CD4-positive, alpha-beta T cell treated with Interleukin-2 at 100 ng/mL for 4 hours (primary cell): ENCODE results near the gene ELOVL5.
"Not testable (repeated sequence)": the region's sequence is repeated elsewhere in the genome, so short reads cannot be mapped to it uniquely, and the experiment has no call there.

Experiments used
- DNase-seq: peaks from one replicate; pipeline ENCODE4 v3.0.0-alpha.2; 2020; ENCODE audit warnings: low spot score

Gene ELOVL5

DNA sequence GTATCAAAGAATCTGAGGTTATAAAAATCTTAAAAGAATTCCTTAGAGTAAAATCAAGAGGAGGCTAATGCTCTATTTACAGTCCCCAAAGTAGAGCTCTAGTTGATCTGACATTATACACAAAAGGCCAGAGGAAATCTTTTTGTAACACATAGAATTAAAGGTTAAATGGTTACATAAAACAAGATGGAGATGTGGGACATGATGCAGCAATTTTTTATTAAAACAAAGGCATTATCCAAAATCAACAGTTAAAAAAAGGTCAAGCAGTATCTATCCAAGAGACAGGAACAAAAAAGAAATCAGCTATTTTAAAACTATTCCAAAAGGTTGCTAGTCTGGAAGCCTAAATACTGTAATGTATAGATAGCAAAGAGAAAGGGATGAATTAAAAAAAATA lies 20.4 kb downstream of the ELOVL5 start:
- no peak for DNase-seq

DNA sequence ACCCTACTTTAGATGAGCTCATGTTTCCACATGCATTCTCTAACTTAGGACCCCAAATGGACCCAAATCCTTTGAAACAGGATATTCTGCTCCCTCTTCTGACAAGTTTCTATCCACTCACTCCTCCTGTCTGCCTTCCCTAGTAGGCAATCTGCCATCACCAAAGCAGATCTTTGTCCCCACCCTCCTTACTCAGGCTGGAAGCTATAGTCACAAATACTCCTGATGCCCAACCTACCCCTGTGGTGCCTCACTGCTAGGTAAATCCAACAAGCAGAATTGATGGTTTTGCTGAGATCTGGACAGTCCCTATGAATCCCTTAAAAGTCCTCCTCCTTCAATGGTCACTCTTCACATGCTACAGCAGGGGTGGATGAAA lies 21.7 kb downstream of the ELOVL5 start:
- no peak for DNase-seq

DNA sequence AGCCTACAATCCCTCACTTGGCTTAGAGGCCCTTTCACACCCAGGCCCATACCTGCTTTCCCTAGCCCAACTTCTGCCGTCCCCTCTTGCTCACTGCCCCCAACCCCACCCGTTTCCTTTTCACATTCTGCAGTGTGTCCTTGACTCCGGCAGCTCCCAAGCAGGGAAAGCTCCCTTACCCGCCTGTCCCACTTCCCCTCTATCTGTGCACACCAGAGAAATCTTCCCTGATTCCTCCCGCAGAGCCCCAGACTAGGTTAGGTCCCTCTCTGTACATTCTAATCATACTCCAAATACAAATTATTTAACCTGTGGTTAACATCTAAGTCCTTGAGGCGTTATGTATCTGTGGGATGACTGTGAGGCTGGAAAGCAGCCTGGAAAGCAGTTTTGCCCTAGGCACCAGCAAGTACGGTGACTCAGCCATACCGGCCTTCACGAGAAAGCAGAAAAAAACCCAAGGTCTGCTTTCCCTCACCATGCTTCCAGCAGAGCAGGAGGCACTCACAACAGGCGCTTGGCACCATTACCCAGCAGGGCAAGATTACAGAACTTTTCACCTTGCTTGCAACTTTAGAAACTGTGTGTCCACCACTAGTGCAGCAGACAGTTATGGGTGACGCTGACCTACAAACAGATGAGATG lies 22.3 kb downstream of the ELOVL5 start:
- no peak for DNase-seq

DNA sequence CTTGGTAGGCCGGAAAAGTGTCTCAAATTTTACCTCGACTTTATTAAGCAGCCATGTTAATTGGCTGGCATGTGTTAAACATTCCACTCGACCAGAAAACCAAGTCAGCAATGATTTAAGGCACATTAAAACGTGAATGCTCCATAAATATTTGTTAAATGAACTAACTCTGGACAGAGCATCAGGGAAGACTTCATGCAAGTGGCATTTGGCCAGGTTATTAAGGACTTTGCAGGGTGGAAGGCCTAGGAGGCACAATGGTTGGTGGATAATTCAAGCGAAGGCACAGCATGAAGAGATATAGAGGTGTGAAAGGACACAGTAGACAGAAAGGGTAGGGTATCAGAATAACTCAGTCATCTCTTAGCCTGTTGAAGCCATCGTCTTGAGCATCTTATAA lies 23.0 kb downstream of the ELOVL5 start:
- DNase-seq, result no peak

DNA sequence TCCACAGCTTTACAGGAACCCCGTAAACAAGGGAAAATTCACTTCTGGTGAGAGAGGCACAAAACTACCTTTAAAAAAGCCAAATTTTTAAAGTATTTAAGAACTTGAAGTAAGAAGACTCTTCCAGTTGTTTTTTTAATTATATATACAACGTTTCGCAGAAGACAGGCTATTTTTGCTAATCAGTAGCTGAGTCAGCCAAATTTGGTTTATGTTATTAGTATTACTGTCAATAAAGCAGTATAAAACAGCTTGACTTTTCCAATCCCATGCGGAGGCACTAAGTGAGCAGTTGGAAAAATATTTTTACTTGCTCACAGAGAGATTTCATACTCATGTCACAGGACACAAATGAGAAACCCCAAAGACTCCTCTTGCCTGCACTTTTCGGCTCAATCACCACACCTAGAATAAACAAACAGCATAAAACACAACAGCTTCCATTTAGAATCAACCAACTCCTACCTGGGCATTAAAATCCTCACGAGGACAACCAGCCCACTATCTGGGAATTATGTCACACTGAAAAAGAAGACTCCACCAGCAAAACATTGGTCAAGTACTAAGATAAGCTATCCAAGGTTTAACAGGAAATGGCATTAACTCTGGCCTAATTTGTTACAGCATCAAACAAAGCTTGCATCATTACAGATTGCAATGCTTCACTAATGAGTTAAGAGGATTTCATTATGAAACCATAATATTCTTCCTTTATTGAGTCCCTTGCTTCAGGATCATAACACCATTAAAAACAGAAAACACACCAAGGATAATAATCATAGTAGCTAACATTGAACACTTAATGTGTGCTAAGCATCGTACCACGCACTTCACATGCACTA lies 26.3 kb downstream of the ELOVL5 start:
- no peak for DNase-seq

DNA sequence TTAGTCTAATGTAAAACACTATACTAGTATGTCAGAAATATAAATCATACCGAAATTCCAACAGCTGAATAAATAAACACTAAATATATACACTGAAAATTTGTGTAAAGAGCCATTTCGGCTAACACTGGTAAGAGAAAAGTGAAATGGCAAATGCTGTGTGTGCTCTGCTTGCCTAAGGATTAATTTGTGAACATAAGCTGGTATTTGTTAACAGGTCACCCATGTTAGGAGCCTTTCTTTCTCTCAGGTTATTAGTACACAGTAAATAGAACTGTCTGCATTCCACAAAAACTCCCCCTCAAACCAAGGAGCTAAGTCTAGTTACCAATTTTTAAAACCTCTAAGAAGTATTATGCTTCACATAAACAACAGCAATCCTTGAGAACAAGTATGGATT lies 27.0 kb downstream of the ELOVL5 start:
- no peak for DNase-seq

DNA sequence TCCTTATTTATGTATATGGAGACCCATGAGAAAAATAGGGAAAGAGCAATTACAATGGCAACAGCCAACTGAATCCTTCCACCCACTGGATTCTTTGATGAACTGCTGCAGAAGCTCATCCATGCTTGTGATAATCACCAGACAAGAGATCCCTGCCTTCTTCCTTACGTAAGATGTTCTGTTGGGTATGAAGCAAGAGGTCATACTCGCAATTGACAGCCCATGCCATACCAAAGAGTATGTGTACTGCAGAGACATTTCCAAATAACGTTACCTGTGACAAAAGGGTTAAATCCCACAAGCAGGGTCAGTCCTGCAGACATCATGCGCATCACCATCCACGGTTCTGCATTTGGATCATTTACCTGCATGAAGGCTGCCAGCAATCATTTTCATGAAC lies 27.8 kb downstream of the ELOVL5 start:
- DNase-seq, result no peak

DNA sequence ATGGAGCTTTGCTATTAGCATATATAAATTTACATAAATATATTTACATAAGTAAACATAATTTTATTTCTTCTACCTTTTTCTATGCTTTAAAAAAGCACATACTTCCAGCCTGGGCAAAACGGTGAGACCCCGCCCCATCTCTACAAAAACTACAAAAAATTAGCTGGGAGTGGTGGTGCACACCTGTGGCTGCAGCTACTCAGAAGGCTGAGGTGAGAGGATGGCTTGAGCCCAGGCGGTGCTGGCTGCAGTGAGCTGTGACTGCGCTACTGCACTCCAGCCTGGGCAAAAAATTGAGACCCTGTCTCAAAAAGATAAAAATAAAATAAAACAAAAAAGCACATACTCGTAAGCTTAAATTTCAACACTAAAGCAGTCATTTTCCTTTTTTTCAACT lies 30.3 kb downstream of the ELOVL5 start:
- DNase-seq, result no peak

DNA sequence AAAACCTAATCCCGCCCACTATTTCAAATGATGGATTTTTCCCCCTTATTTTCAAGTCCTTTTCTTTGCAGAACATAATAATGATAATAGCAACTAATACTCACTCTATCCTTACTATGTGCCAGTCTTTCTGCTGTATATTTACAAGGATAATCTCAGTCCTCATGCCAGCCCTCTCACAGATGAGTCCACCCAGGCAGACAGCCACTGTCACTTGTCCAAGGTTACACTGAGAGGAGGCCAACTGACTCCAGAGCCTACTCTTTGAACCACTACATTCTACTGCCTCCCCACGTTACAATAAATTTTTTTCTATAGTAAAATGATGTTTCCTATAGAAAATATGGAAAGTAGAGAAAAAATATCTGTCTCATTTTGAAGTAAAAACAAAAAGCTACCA lies 30.9 kb downstream of the ELOVL5 start:
- DNase-seq, result no peak

DNA sequence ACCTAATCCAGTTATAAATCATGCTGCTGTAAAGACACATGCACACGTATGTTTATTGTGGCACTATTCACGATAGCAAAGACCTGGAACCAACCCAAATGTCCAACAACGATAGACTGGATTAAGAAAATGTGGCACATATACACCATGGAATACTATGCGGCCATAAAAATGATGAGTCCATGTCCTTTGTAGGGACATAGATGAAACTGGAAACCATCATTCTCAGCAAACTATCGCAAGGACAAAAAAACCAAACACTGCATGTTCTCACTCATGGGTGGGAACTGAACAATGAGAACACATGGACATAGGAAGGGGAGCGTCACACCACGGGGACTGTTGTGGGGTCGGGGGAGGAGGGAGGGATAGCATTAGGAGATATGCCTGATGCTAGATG lies 31.5 kb downstream of the ELOVL5 start:
- not testable (repeated sequence) for DNase-seq

DNA sequence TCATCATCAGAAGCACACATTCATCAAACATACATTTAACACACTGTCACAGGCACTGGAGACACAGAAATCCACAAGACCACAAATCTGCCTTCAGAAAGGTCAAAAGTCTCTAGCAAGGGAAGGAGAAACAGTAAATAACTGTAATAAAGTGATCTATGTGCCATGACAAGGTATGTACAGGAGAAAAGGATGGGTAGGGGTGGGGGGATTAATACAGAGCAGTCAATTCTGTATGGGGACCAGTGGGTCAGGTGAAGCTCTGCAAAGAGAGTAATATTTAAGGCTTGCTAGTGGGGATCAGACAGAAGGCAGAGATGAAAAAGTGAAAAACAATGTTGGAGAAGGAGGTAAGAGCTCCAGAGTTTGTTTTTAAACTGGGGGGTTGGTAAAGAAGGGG lies 32.6 kb downstream of the ELOVL5 start:
- DNase-seq, result no peak

DNA sequence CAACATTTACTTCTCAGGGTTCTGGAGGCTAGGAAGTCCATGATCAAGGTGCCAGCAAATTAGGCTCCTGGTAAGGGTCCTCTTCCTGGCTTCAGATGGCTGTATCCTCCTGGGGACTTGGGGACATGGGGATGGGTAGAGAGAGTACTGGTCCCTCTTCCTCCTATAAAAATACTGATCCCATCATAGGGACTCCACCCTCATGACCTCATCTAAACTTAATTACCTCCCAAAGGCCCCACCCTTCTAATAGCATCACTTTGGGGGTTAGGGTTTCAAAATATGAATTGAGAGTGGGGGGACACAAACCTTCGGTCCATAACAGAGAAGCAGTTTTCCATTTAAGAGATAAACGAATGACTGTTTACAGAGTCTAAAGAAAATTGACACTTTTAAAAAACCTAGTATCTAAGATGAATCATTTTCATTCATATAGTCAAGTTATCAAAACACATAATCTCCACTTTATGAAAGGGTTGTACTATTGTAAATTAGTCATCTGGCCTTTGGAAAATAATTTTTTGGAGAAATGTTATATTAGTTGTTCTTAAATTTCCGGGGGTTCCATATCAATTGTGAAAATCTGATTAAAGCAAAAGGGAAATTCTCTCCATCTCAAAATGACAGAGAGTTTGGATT lies 33.5 kb downstream of the ELOVL5 start:
- DNase-seq, result no peak

DNA sequence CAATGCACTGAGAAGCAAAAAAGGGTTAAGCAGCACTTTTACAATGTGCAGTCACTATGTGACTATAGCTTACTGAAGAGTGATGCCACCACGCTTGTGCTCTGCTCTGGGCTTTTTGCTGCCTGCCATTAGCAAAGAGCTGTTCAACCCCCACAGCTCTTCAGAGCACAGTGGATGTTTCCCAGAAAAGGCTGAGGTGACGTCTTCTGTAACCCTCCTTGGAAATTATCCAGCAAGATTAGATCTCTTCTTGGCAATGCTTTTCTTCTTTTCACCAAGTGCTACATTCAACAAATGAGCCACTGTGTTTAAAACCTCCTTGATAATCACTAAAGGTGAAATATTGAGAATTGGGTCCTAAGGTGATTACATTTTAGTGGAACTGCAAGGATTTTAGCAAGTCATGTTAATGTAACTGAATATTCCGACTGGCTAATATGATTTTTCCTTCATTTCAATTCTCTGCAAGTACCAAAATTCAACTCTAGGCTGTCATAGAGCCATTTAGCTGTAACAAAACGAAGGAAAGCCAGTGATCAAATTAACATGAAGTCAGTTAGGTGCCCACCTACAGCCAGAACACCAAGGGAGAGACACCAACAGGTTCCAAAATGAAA lies 34.9 kb downstream of the ELOVL5 start:
- DNase-seq, result peak; percentile 53

DNA sequence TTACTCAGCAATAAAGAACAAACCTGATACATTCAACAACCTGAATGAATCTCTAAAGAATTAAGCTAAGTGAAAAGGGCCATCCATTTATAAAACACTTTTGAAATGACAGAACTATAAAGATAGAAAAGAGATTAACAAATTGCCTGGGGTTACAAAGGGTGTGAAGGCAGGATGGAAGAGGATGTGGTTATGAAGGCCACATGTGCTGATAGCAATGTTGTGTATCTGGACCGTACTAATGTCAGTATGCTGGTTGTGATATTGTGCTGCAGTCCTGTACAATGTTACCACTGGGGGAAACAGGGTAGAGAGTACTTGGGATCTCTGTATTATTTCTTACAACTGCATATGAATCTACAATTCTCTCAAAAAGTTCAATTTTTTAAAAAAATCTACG lies 36.4 kb downstream of the ELOVL5 start:
- DNase-seq, result peak; percentile 40

DNA sequence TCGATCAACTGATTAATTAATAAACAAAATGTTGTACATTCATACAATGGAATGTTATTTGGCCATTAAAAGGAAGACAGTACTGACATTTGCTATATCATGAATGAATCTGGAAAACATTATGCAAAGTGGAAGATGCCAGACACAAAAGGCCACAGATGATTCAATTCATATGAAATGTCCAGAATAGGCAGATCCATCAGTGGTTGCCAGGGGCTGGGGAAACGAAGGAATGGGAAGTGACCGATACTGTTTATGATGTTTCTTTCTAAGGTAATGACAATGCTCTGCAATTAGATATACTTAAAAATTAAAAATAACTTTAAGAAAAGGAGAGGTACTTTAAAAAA lies 37.2 kb downstream of the ELOVL5 start:
- no peak for DNase-seq

DNA sequence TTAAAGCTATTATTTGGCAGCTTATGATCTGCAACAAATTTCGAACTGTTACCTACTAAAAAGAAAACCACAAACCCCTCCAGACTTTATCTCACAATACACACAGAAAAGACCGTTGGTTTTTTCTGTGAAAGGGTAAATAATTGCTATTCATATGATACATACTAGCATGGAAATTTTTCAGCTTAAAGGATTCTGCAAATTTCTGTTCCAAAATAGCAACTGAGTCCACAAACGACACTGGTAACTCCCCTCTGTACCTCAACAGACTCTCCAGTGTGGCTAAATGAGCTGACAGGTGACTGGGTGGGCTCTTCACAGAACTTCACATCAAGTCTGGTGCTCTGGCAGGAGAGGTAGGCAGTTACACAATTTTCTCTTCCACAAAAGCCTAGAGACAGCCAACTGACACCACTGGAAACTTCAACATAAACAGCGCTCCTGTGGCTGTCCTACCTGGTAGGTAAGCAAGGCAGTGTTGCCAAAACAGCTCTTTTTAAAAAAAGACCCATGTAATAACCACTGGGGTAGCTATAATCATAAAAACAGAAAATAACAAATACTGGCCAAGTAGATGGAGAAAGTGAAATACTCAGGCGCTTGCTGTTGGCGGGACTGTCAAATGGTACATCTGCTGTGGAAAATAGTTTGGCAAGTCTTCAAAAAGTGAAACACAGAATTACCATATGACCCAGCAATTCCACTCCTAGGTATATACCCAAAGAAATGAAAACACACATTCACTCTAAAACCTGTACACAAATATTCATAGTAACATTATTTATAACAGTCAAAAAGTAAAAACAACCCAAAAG lies 37.8 kb downstream of the ELOVL5 start:
- no peak for DNase-seq

DNA sequence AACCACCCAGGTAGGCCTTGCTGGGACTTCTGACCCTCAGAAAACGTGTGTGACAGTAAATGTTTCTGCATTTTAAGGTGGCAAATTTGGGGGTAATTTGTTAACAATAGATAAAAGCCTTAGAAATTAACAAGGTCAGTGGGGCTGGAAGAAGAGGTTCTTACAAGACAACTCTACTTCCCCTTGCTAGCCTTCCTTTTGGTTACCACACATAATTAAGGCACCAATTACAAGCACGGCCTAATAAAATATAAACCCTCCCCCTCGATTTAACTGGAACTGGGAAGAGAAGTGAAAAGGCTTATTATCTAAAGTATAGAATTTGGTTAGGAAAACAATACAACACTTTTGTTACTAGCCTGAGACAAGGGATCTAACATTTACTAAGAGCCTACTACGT lies 38.8 kb downstream of the ELOVL5 start:
- DNase-seq, result no peak

DNA sequence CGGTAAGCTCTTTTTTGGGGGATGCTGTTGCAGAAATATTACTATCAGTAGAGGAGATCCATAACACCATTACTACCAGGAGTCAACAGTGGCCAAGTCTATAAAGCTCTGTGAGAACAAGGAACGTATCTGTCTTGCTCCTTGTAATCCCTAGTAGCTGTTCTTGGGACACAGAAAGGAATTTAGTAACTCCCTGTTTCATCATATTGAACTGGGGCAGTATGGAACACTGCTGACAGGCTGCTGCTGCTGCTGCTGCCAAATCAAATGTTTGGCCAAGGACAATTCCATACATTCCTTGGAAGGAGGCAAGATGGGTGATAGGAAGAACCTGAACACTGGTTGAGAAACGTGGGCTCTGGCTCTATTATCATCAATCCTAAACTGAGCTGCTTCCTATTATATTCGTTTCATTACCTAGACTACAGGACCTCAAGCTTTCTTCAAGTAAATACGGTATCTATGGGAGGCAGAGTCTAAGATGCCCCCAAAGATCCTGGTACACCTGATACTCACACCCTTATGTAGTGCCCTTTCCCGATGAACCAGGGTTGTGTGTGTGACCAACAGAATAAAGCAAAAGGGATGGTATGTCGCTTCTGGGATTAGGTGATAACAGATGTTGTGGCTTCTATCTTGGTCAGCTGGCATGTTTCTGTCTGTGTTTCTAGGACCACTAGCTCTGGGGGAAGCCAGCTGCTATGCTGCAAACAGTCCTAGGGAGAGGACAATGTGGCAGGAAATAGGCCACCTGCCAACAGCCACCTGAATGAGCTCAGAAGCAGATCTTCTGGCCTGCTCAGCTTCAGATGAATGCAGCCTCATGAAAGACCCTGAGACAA lies 39.5 kb downstream of the ELOVL5 start:
- DNase-seq, result no peak

DNA sequence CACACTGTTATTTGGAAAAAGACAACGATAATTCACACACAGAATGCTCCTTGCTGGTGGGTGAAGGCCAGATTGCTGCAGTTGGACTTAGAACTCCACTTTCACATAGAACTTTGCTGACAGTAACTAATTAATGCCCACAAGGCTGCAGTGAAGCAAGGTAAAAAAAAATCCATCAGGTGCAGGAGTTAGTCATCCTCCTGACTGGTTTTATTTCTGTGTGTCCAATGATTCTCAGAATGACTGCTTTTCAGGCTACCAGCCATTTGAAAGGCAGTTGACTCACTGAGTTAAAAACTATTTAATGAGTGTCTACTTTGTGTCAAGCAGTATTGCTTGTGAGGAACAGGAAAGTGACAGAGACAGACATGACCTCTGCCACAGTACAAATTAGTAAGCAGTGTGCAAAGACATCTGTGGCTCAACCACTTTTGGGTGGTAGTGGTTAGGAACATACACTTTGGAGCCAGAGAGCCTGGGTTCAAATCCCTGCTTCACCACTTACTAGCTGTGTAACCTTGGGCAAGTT lies 41.9 kb downstream of the ELOVL5 start:
- peak; percentile 84 for DNase-seq

DNA sequence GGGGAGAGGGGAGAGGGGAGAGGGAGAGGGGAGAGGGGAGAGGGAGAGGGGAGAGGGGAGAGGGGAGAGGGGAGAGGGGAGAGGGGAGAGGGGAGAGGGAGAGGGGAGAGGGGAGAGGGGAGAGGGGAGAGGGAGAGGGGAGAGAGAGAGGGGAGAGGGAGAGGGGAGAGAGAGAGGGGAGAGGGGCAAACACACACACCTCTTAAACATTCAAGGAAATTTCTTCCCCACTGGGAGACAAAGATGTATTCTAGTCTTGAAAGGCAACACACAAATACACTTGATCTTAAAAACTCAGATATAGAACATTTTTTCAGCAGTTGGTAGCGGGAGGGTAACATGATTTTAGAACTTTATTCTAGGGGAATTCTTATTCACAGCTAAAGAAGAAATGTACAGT lies 42.5 kb downstream of the ELOVL5 start:
- DNase-seq, result not testable (repeated sequence)

DNA sequence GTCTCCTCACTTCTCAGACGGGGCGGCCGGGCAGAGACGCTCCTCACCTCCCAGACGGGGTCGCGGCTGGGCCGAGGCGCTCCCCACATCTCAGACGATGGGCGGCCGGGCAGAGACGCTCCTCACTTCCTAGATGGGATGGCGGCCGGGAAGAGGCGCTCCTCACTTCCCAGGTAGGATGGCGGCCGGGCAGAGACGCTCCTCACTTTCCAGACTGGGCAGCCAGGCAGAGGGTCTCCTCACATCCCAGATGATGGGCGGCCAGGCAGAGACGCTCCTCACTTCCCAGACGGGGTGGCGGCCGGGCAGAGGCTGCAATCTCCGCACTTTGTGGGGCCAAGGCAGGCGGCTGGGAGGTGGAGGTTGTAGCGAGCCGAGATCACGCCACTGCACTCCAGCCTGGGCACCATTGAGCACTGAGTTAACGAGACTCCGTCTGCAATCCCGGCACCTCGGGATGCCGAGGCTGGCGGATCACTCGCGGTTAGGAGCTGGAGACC lies 43.2 kb downstream of the ELOVL5 start:
- DNase-seq, result not testable (repeated sequence)
